Neutrophil (primary cell): ENCODE measurements around the gene TBC1D22A.
A peak's percentile ranks its signal among the peaks of the same experiment; 100 is the strongest.
"Not testable (repeated sequence)": the region's sequence is repeated elsewhere in the genome, so short reads cannot be mapped to it uniquely, and the experiment has no call there.

Experiments
- H3K27ac ChIP-seq: fragments of 200-600 bp; sonication (generic); 2 replicates; pipeline ENCODE4 v1.5.1; 2016; ENCODE audit warnings: mild to moderate bottlenecking, moderate library complexity
- H3K27me3 ChIP-seq: fragments of 200-600 bp; sonication (generic); 2 replicates; pipeline ENCODE4 v1.6.0; 2016; ENCODE audit warnings: mild to moderate bottlenecking
- H3K36me3 ChIP-seq: fragments of 200-600 bp; sonication (generic); 2 replicates; pipeline ENCODE4 v1.5.1; 2017
- H3K4me1 ChIP-seq, 2 experiments: fragments of 200-600 bp in 1 of 2; sonication (generic) in 1 of 2; 1 replicate in 1 of 2; 2 replicates in 1 of 2; pipeline versions ENCODE4 v1.5.1 to v1.6.1; 2013 to 2016; ENCODE audit warnings: low read depth in 1 of 2, low read length in 1 of 2, mild to moderate bottlenecking in 1 of 2, moderate library complexity in 1 of 2; ENCODE audit not compliant: control insufficient read depth in 1 of 2, insufficient read depth in 1 of 2
- H3K4me3 ChIP-seq, 2 experiments: fragments of 200-600 bp in 1 of 2; sonication (generic) in 1 of 2; 1 replicate in 1 of 2; 2 replicates in 1 of 2; pipeline ENCODE4 v1.5.1; 2013 to 2016; ENCODE audit warnings: low read depth in 1 of 2, low read length in 1 of 2, mild to moderate bottlenecking in 1 of 2, moderate library complexity in 1 of 2
- H3K9me3 ChIP-seq: fragments of 200-600 bp; sonication (generic); 2 replicates; pipeline ENCODE4 v1.5.1; 2016
- TF ChIP-seq, protein P1 (sequence below): fragments of 200-600 bp; sonication (generic); IDR thresholded peaks from 2 replicates; pipeline ENCODE4 v1.5.1; 2016; ENCODE audit warnings: antibody characterized with exemption

Gene TBC1D22A

DNA sequence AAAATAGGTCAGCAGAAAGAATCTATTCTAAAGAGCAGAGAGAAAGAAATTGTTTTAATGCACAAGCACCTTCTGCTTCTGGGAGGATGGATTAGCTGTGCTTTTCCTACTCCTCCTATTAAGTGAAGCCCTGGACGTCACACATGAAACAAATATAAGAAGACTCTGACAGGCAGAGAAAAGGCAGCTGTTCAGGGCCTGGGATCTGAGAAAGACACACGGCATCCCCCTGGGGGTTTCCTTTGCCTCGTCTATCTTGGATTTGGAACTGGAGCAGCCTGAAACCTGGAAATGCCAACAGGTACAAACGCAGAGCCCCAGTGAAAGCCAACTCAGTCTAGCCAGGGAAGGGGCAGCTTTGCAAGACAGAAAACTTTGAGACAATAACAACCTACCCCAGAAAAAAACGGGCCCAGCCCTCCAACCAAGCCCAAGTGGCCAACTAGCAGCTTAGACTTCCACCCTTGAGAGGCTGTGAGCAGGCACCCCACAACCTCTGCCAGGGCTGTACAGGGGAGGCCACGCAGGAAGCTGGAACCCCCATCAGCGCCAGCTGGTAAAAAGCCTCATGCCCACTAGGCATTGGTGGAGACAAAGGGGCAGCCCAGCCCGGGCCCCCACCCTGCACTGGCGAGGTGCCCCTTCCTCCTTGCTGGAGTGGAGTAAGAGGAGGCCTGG, 31.7 kb upstream of the TBC1D22A start:
- Histone ChIP-seq H3K36me3 (peaks cover 47% of the 10 kb centered on the region), H3K9me3 (no peaks in the 10 kb centered on the region), H3K4me1 (peaks cover 14 to 15% of the 10 kb centered on the region in 2 experiments), H3K27ac (no peak overlapping the region), H3K4me3 (no peak overlapping the region), H3K27me3 (no peaks in the 10 kb centered on the region)
- TF ChIP-seq, protein P1, sequence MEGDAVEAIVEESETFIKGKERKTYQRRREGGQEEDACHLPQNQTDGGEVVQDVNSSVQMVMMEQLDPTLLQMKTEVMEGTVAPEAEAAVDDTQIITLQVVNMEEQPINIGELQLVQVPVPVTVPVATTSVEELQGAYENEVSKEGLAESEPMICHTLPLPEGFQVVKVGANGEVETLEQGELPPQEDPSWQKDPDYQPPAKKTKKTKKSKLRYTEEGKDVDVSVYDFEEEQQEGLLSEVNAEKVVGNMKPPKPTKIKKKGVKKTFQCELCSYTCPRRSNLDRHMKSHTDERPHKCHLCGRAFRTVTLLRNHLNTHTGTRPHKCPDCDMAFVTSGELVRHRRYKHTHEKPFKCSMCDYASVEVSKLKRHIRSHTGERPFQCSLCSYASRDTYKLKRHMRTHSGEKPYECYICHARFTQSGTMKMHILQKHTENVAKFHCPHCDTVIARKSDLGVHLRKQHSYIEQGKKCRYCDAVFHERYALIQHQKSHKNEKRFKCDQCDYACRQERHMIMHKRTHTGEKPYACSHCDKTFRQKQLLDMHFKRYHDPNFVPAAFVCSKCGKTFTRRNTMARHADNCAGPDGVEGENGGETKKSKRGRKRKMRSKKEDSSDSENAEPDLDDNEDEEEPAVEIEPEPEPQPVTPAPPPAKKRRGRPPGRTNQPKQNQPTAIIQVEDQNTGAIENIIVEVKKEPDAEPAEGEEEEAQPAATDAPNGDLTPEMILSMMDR = no peak

DNA sequence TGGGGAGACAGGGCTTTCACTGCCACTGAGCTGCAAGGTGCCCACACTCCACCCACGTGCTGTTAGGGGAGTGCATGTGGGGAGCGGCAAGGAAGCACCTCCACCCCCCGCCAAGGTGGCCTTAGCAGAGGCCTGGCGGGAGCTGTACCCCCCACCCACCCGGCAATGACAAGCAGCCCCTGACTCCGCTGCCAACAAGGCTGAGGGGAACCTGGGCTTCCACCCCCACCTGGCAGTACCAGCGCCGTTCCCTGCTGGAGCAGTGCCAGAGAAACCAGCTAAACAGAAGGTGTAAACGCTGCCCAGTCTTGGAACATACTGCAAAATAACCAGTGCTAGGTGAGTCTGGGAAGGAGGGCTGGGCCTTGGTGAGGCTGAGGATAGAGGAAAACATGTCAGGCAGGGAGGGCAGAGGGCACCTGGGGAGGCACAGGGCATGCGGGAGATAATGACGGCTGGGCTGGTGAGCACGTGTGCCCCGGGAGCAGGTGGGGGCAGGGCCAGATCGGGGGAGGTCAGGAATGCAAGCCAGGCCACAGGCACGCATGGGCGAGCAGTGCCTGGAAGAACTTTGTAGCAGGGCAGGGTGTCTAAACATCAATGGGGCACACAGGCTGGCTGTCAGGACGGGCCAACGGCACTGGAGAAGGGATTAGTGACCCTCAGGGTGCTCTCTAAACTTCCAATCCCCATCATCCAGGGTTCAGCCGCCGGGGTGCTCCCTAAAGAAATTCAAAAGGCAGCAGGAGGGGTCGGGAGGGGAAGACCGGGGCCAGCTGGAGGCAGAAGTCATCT, 31.0 kb upstream of the TBC1D22A start:
- Histone ChIP-seq H3K4me3 (no peak overlapping the region), H3K4me1 (peaks cover 22% of the 10 kb centered on the region in 2 experiments), H3K9me3 (no peaks in the 10 kb centered on the region), H3K27me3 (no peaks in the 10 kb centered on the region), H3K27ac (no peak overlapping the region), H3K36me3 (peaks cover 40% of the 10 kb centered on the region)
- TF ChIP-seq, protein P1 = no peak

DNA sequence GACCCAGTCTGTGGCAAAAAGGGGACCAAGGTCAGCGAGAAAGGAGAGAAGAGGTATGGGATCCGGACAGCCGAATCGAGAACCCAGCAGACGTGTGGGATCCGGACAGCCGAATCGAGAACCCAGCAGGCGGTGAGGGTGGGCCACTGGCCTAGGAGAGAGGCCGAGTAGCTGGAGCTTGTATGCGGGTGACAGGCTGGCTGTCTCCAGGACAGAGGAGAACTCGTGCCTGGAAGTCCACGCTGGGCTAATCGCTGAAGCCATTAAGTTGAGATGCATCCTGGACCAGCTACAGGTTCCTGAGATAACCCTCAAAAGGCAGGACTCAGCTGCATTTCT, 30.4 kb upstream of the TBC1D22A start:
- TF ChIP-seq, protein P1 = no peak
- Histone ChIP-seq H3K27me3 (no peaks in the 10 kb centered on the region), H3K4me1 (peaks cover 27 to 28% of the 10 kb centered on the region in 2 experiments), H3K36me3 (peaks cover 36% of the 10 kb centered on the region), H3K9me3 (no peaks in the 10 kb centered on the region), H3K4me3 (no peak overlapping the region), H3K27ac (no peak overlapping the region)

DNA sequence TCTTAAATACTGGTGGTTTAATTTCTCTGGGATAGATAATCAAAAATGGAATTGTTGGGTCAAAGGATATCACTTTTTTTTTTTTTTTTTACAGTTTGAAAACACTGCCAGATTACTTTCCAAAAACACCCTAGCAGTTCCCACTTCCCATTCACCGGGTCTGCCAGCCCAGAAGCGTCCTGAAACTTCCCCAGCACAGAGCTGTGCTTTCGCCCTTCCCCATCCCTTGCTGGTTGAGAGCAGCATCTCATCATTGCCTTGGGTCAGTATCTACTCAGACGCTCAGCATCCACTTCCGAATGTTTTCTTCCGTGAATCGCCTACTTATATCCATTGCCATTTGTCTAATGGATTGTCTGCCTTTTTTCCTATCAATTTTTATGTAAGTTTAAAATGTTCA, 29.9 kb upstream of the TBC1D22A start:
- H3K27me3 ChIP-seq = no peaks in the 10 kb centered on the region
- TF ChIP-seq, protein P1 = no peak
- no peaks in the 10 kb centered on the region for H3K9me3 ChIP-seq
- H3K36me3 ChIP-seq = peaks cover 35% of the 10 kb centered on the region
- no peak overlapping the region for H3K27ac ChIP-seq
- peaks cover 31% of the 10 kb centered on the region in 2 experiments for H3K4me1 ChIP-seq
- no peak overlapping the region for H3K4me3 ChIP-seq

DNA sequence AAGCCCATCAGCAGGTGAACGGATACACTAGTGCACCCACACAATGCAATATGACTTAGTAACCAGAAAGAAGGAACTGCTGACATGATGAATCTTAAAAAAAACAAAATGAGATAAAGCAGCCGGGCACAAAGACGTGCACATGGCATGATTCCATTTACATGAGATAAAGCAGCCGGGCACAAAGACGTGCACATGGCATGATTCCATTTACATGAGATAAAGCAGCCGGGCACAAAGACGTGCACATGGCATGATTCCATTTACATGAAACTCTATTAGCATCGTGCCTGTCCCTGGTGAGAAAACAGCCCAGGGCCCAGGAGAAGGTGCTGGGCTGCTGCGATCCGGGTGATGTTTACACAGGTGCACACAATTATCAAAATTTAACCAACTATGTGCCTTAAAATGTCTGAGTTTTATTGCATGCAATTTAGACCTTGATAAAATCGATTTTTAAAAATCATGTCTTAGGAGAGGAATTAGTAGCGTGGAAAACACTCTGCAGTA, 28.2 kb upstream of the TBC1D22A start:
- not testable (repeated sequence) for H3K9me3 ChIP-seq, H3K27me3 ChIP-seq
- H3K4me1 ChIP-seq = peaks cover 40 to 41% of the 10 kb centered on the region in 2 experiments
- peak overlapping the region in 1 of 2 experiments; percentile 80 for H3K4me3 ChIP-seq
- peaks cover 17% of the 10 kb centered on the region for H3K36me3 ChIP-seq
- peak overlapping the region; percentile 97 for H3K27ac ChIP-seq
